HS-27A (cell line): ENCODE results near the gene MCTP2.

Source experiments
- DNase-seq: peaks from one replicate; pipeline ENCODE4 v3.0.0-alpha.2; 2012; ENCODE audit warnings: low read depth, missing footprints

The MCTP2 gene

GRCh38 chr15:94353488-94353820 lies 122.1 kb downstream of the MCTP2 start:
- no peak for DNase-seq

- no peak for DNase-seq
Measured at GRCh38 chr15:94354655-94355054, 123.3 kb downstream of the MCTP2 start.

GRCh38 chr15:94359716-94360115 lies 128.4 kb downstream of the MCTP2 start:
- DNase-seq: no peak

- DNase-seq: no peak
Measured at GRCh38 chr15:94360251-94360685, 128.9 kb downstream of the MCTP2 start.

- DNase-seq: no peak
Measured at GRCh38 chr15:94362385-94363092, 131.2 kb downstream of the MCTP2 start.

GRCh38 chr15:94363382-94363781 lies 132.0 kb downstream of the MCTP2 start:
- DNase-seq: no peak

GRCh38 chr15:94366781-94367180 lies 135.4 kb downstream of the MCTP2 start:
- DNase-seq: no peak

- no peak for DNase-seq
Measured at GRCh38 chr15:94367726-94368535, 136.6 kb downstream of the MCTP2 start.

GRCh38 chr15:94370206-94370935 lies 139.0 kb downstream of the MCTP2 start:
- no peak for DNase-seq

GRCh38 chr15:94370936-94371285 lies 139.6 kb downstream of the MCTP2 start:
- no peak for DNase-seq

GRCh38 chr15:94372821-94373220 lies 141.5 kb downstream of the MCTP2 start:
- no peak for DNase-seq

- no peak for DNase-seq
Measured at GRCh38 chr15:94375997-94376396, 144.6 kb downstream of the MCTP2 start.

GRCh38 chr15:94379986-94380385 lies 148.6 kb downstream of the MCTP2 start:
- no peak for DNase-seq

- DNase-seq: no peak
Measured at GRCh38 chr15:94380798-94381197, 149.4 kb downstream of the MCTP2 start.

GRCh38 chr15:94381384-94381783 lies 150.0 kb downstream of the MCTP2 start:
- no peak for DNase-seq

GRCh38 chr15:94383041-94383440 lies 151.7 kb downstream of the MCTP2 start:
- DNase-seq: no peak

GRCh38 chr15:94383706-94384105 lies 152.3 kb downstream of the MCTP2 start:
- no peak for DNase-seq

- no peak for DNase-seq
Measured at GRCh38 chr15:94385441-94385840, 154.1 kb downstream of the MCTP2 start.

GRCh38 chr15:94386351-94386750 lies 155.0 kb downstream of the MCTP2 start:
- no peak for DNase-seq

- no peak for DNase-seq
Measured at GRCh38 chr15:94387442-94387841, 156.1 kb downstream of the MCTP2 start.

GRCh38 chr15:94387849-94388441 lies 156.6 kb downstream of the MCTP2 start:
- no peak for DNase-seq

GRCh38 chr15:94395640-94396039 lies 164.3 kb downstream of the MCTP2 start:
- DNase-seq: no peak

GRCh38 chr15:94397337-94397736 lies 166.0 kb downstream of the MCTP2 start:
- no peak for DNase-seq
